Measurements from ENCODE around the gene C5orf63.
"Not testable (repeated sequence)": the region's sequence is repeated elsewhere in the genome, so short reads cannot be mapped to it uniquely, and the experiment has no call there.

Gene C5orf63

DNA sequence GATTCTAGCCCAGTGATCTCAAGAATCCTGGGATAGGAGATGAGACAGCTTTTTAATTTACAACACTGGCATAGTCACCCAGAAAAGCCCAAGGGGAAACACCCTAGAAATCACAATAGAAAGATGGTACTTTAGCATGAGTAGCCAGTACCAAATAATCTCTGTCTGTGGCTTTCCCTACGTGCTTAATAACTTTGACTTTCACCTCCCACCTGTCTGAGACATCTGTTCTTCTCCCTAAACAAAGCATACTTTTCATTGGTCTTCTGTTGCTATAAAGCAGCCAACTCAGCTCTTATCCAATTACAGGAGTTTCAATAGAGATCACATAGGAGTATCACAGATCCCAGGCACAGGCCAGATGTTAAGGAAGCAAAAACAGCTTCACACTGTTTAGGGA is 53.4 kb downstream of the C5orf63 start:
- Histone ChIP-seq H3K4me2 (ENCODE audit: insufficient read depth, low read length) (no peak overlapping the region), H3K9ac (ENCODE audit: low read depth, low read length) (no peak overlapping the region), H3K79me2 (ENCODE audit: insufficient read depth, low read length) (no peaks in the 10 kb centered on the region), H3K9me3 (ENCODE audit: insufficient read depth, low read length, severe bottlenecking) (no peaks in the 10 kb centered on the region), H3K27ac (ENCODE audit: low read length) (no peak overlapping the region), H3K27me3 (ENCODE audit: insufficient read depth, low read length, poor library complexity) (no peaks in the 10 kb centered on the region), H3K36me3 (ENCODE audit: insufficient read depth, low read length) (no peaks in the 10 kb centered on the region), H3K4me1 (ENCODE audit: insufficient read depth, low read length) (no peaks in the 10 kb centered on the region), H4K20me1 (ENCODE audit: insufficient read depth, low read length) (no peaks in the 10 kb centered on the region), H3K4me3 (ENCODE audit: low read depth in 1 of 2, low read length in 2 of 2) (no peak overlapping the region), H2AFZ (ENCODE audit: low read depth, low read length) (no peak overlapping the region)
- ATAC-seq (ENCODE audit: insufficient read depth, low read depth), result no peak
- DNase-seq, result no peak
- TF ChIP-seq EZH2 (IDR thresholded peaks at IDR 0.05; ENCODE audit: borderline replicate concordance, low read depth, low read length, severe bottlenecking), result no peak
- TF ChIP-seq, protein P1, sequence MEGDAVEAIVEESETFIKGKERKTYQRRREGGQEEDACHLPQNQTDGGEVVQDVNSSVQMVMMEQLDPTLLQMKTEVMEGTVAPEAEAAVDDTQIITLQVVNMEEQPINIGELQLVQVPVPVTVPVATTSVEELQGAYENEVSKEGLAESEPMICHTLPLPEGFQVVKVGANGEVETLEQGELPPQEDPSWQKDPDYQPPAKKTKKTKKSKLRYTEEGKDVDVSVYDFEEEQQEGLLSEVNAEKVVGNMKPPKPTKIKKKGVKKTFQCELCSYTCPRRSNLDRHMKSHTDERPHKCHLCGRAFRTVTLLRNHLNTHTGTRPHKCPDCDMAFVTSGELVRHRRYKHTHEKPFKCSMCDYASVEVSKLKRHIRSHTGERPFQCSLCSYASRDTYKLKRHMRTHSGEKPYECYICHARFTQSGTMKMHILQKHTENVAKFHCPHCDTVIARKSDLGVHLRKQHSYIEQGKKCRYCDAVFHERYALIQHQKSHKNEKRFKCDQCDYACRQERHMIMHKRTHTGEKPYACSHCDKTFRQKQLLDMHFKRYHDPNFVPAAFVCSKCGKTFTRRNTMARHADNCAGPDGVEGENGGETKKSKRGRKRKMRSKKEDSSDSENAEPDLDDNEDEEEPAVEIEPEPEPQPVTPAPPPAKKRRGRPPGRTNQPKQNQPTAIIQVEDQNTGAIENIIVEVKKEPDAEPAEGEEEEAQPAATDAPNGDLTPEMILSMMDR (IDR thresholded peaks at IDR 0.05; ENCODE audit: borderline replicate concordance, extremely low read depth, low read length, poor library complexity, severe bottlenecking), result no peak

DNA sequence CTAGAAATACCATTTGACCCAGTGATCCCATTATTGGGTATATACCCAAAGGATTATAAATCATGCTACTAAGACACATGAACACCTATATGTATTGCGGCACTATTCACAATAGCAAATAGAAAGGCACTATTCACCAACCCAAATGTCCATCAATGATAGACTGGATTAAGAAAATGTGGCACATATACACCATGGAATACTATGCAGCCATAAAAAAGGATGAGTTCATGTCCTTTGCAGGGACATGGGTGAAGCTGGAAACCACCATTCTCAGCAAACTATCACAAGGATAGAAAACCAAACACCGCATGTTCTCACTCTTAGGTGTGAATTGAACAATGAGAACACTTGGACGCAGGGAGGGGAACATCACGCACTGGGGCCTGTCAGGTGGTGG is 56.6 kb downstream of the C5orf63 start:
- not testable (repeated sequence) for H3K27ac ChIP-seq (ENCODE audit: low read length); ATAC-seq (ENCODE audit: insufficient read depth, low read depth); H3K9ac ChIP-seq (ENCODE audit: low read depth, low read length); H3K79me2 ChIP-seq (ENCODE audit: insufficient read depth, low read length); H3K9me3 ChIP-seq (ENCODE audit: insufficient read depth, low read length, severe bottlenecking); H3K4me3 ChIP-seq (ENCODE audit: low read depth in 1 of 2, low read length in 2 of 2); H4K20me1 ChIP-seq (ENCODE audit: insufficient read depth, low read length); H3K36me3 ChIP-seq (ENCODE audit: insufficient read depth, low read length); H3K27me3 ChIP-seq (ENCODE audit: insufficient read depth, low read length, poor library complexity); DNase-seq; H2AFZ ChIP-seq (ENCODE audit: low read depth, low read length); H3K4me2 ChIP-seq (ENCODE audit: insufficient read depth, low read length); H3K4me1 ChIP-seq (ENCODE audit: insufficient read depth, low read length)

DNA sequence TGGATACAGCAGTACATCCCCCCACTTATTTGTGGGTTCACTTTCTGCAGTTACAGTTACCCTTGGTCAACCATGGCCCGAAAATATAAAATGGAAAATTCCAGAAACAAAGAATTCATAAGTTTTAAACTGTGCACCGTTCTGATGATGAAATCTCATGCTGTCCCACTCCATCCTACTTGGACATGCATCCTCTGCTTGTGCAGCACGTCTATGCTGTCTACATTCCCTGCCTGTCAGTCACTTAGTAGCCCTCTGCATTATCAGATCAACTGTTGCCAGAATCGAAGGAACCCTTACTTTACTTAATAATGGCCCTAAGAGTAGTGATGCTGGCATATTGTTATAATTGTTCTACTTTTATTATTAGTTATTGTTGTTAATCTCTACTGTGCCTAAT is 57.6 kb downstream of the C5orf63 start:
- no peak for TF ChIP-seq EZH2 (IDR thresholded peaks at IDR 0.05; ENCODE audit: borderline replicate concordance, low read depth, low read length, severe bottlenecking)
- TF ChIP-seq, protein P1 (IDR thresholded peaks at IDR 0.05; ENCODE audit: borderline replicate concordance, extremely low read depth, low read length, poor library complexity, severe bottlenecking), result no peak

DNA sequence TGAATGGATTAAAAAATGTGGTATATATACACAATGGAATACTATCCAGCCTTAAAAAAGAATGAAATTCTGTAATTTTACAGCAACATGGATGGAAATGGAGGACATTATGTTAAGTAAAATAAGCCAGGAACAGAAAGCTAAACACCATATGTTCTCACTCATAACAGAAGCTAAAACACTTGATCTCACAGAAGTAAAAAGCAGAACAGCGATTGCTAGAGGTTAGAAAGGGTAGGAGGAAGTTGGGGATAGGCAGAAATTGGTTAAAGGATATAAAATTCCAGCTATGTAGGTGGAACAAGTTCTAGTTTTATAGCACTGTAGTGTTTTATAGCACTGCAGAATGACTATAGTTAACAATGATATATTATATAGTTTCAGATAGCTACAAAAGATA is 58.7 kb downstream of the C5orf63 start:
- Histone ChIP-seq H3K9ac (ENCODE audit: low read depth, low read length) (no peak overlapping the region), H3K27ac (ENCODE audit: low read length) (no peak overlapping the region), H3K36me3 (ENCODE audit: insufficient read depth, low read length) (no peaks in the 10 kb centered on the region), H3K4me3 (ENCODE audit: low read depth in 1 of 2, low read length in 2 of 2) (no peak overlapping the region), H3K79me2 (ENCODE audit: insufficient read depth, low read length) (no peaks in the 10 kb centered on the region), H2AFZ (ENCODE audit: low read depth, low read length) (no peak overlapping the region), H3K4me2 (ENCODE audit: insufficient read depth, low read length) (no peak overlapping the region), H4K20me1 (ENCODE audit: insufficient read depth, low read length) (no peaks in the 10 kb centered on the region), H3K27me3 (ENCODE audit: insufficient read depth, low read length, poor library complexity) (no peaks in the 10 kb centered on the region), H3K4me1 (ENCODE audit: insufficient read depth, low read length) (no peaks in the 10 kb centered on the region), H3K9me3 (ENCODE audit: insufficient read depth, low read length, severe bottlenecking) (no peaks in the 10 kb centered on the region)
- no peak for TF ChIP-seq EZH2 (IDR thresholded peaks at IDR 0.05; ENCODE audit: borderline replicate concordance, low read depth, low read length, severe bottlenecking)
- TF ChIP-seq, protein P1 (IDR thresholded peaks at IDR 0.05; ENCODE audit: borderline replicate concordance, extremely low read depth, low read length, poor library complexity, severe bottlenecking), result no peak
- no peak for ATAC-seq (ENCODE audit: insufficient read depth, low read depth)
- no peak for DNase-seq

More for the DNA sequence above, 57.6 kb downstream of the C5orf63 start:
- H3K4me2 ChIP-seq (ENCODE audit: insufficient read depth, low read length), result no peak overlapping the region
- H3K27ac ChIP-seq (ENCODE audit: low read length), result no peak overlapping the region
- no peaks in the 10 kb centered on the region for H3K27me3 ChIP-seq (ENCODE audit: insufficient read depth, low read length, poor library complexity)
- no peaks in the 10 kb centered on the region for H3K4me1 ChIP-seq (ENCODE audit: insufficient read depth, low read length)
- H2AFZ ChIP-seq (ENCODE audit: low read depth, low read length), result no peak overlapping the region
- H4K20me1 ChIP-seq (ENCODE audit: insufficient read depth, low read length), result no peaks in the 10 kb centered on the region
- H3K79me2 ChIP-seq (ENCODE audit: insufficient read depth, low read length), result no peaks in the 10 kb centered on the region
- H3K4me3 ChIP-seq (ENCODE audit: low read depth in 1 of 2, low read length in 2 of 2), result no peak overlapping the region
- no peaks in the 10 kb centered on the region for H3K9me3 ChIP-seq (ENCODE audit: insufficient read depth, low read length, severe bottlenecking)
- no peak overlapping the region for H3K9ac ChIP-seq (ENCODE audit: low read depth, low read length)
- H3K36me3 ChIP-seq (ENCODE audit: insufficient read depth, low read length), result no peaks in the 10 kb centered on the region
- DNase-seq (no peak), ATAC-seq (ENCODE audit: insufficient read depth, low read depth) (no peak)
